Measurements from ENCODE around the gene MLPH.
"Not testable (repeated sequence)": the region's sequence is repeated elsewhere in the genome, so short reads cannot be mapped to it uniquely, and the experiment has no call there.

MLPH gene

GRCh38 chr2:237590272-237591140, 103.5 kb downstream of the MLPH start, which contains the start of gene RAB17:
TSS of gene RAB17 (minus strand) at chr2:237590734. CDS start at chr2:237586154, 4,580 bp downstream.
- DNase-seq = no peak

GRCh38 chr2:237591141-237591881, 104.3 kb downstream of the MLPH start:
- no peak for DNase-seq

GRCh38 chr2:237592425-237592980, 105.5 kb downstream of the MLPH start:
- no peak for DNase-seq

- DNase-seq = no peak
These were observed 106.0 kb downstream of the MLPH start for GRCh38 chr2:237593036-237593435.

- DNase-seq = peak; percentile 35
These were observed 106.7 kb downstream of the MLPH start for GRCh38 chr2:237593596-237594320.

- no peak for DNase-seq
These were observed 107.4 kb downstream of the MLPH start for GRCh38 chr2:237594514-237594871.

- DNase-seq = not testable (repeated sequence)
These were observed 108.9 kb downstream of the MLPH start for GRCh38 chr2:237595829-237596519.

GRCh38 chr2:237596520-237597195, 109.6 kb downstream of the MLPH start:
- no peak for DNase-seq

GRCh38 chr2:237597196-237598145, 110.4 kb downstream of the MLPH start:
- DNase-seq = no peak

GRCh38 chr2:237598468-237599208, 111.6 kb downstream of the MLPH start:
- no peak for DNase-seq

- DNase-seq = no peak
These were observed 112.5 kb downstream of the MLPH start for GRCh38 chr2:237599465-237600110.

GRCh38 chr2:237600205-237600846, 113.3 kb downstream of the MLPH start:
- no peak for DNase-seq

- DNase-seq = no peak
These were observed 114.5 kb downstream of the MLPH start for GRCh38 chr2:237601453-237602116.

GRCh38 chr2:237602409-237602808, 115.4 kb downstream of the MLPH start:
- no peak for DNase-seq

- no peak for DNase-seq
These were observed 116.1 kb downstream of the MLPH start for GRCh38 chr2:237603049-237603717.

GRCh38 chr2:237603718-237604362, 116.8 kb downstream of the MLPH start:
- DNase-seq = no peak

- no peak for DNase-seq
These were observed 117.3 kb downstream of the MLPH start for GRCh38 chr2:237604391-237604790.

Measured in NCI-H1436 (cell line).